ENCODE data around the gene COL9A3.

DNA sequence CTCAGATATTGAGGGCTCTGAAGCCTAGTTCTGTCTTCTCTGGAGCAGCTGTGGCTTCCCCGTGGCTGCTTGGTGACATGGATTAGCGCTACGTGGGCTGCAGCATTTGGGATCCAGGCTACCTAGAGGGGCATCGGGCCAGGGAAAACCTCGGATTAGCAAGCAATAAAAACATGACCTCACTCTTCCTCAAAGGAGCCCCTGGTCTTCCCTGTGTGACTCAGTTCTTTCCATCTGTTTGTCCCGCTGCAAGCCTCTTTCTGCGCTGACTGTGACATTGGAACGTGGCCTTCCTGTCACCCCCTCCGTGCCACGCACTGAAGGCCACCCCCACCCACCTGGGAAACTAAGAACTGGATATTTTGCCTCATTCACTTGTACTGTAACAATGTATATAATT lies 17.0 kb upstream of the COL9A3 start:
- TF ChIP-seq, protein P1, sequence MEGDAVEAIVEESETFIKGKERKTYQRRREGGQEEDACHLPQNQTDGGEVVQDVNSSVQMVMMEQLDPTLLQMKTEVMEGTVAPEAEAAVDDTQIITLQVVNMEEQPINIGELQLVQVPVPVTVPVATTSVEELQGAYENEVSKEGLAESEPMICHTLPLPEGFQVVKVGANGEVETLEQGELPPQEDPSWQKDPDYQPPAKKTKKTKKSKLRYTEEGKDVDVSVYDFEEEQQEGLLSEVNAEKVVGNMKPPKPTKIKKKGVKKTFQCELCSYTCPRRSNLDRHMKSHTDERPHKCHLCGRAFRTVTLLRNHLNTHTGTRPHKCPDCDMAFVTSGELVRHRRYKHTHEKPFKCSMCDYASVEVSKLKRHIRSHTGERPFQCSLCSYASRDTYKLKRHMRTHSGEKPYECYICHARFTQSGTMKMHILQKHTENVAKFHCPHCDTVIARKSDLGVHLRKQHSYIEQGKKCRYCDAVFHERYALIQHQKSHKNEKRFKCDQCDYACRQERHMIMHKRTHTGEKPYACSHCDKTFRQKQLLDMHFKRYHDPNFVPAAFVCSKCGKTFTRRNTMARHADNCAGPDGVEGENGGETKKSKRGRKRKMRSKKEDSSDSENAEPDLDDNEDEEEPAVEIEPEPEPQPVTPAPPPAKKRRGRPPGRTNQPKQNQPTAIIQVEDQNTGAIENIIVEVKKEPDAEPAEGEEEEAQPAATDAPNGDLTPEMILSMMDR (conservative IDR thresholded peaks at IDR 0.05) = no peak
- no peak for TF ChIP-seq EZH2 (IDR thresholded peaks at IDR 0.05; ENCODE audit: low read depth)

All from PC-9 (cell line).